OCI-LY7 (cell line): ENCODE data around the gene STIM2. TPM values are rescaled to one million over a fixed set of nuclear protein-coding genes. Genes with fewer than 3 reads are reported as not detected.

Experiments used
- BruUV-seq: library from RNA; stranded (reverse); fragments of 400-500 nt; replicated peaks from 2 replicates; lab custom pipeline; 2021; lab: Mats Ljungman, UMichigan
- CTCF ChIA-PET: fragments of 300-600 bp; sonication (Branson Sonifier 250); formaldehyde crosslinking; loops from one replicate; lab custom pipeline; 2022; ENCODE audit warnings: antibody characterized with exemption; ENCODE audit not compliant: unreplicated experiment; lab: Charles Lee
- POLR2A ChIA-PET: fragments of 300-600 bp; sonication (Branson Sonifier 250); formaldehyde crosslinking; loops from one replicate; lab custom pipeline; 2022; ENCODE audit warnings: antibody characterized with exemption; lab: Charles Lee
- DNase-seq: peaks from one replicate; pipeline ENCODE4 v3.0.0-alpha.2; 2015; ENCODE audit warnings: low spot score
- H2AFZ ChIP-seq: fragments of 200-600 bp; sonication (generic), shearing (Covaris generic); 2 replicates; pipeline ENCODE4 v1.6.1; 2014; ENCODE audit warnings: mild to moderate bottlenecking, antibody characterized with exemption, low read length, moderate library complexity
- H3K27ac ChIP-seq: fragments of 200-600 bp; sonication (generic); 2 replicates; pipeline ENCODE4 v1.5.1; 2014; ENCODE audit warnings: mixed run types, low read depth, mild to moderate bottlenecking, moderate library complexity, low read length, inconsistent platforms; ENCODE audit not compliant: poor library complexity, severe bottlenecking
- H3K36me3 ChIP-seq: fragments of 200-600 bp; sonication (generic); 2 replicates; pipeline ENCODE4 v1.6.1; 2014; ENCODE audit warnings: mild to moderate bottlenecking, antibody characterized with exemption, low read length, moderate library complexity, mixed read lengths; ENCODE audit not compliant: insufficient read depth
- H3K4me1 ChIP-seq: fragments of 200-600 bp; sonication (generic); 2 replicates; pipeline ENCODE4 v1.5.1; 2014; ENCODE audit warnings: mild to moderate bottlenecking, low read length; ENCODE audit not compliant: insufficient read depth, poor library complexity, severe bottlenecking
- H3K4me2 ChIP-seq: fragments of 200-600 bp; sonication (generic); 2 replicates; pipeline ENCODE4 v1.6.1; 2014; ENCODE audit warnings: mild to moderate bottlenecking, low read length
- H3K4me3 ChIP-seq: fragments of 200-600 bp; sonication (generic); 2 replicates; pipeline ENCODE4 v1.5.1; 2014; ENCODE audit warnings: mild to moderate bottlenecking, low read depth, low read length; ENCODE audit not compliant: poor library complexity, severe bottlenecking
- H3K79me2 ChIP-seq: fragments of 200-600 bp; sonication (generic); 2 replicates; pipeline ENCODE4 v1.6.1; 2016; ENCODE audit warnings: low read depth, mild to moderate bottlenecking, low read length, moderate library complexity, mixed read lengths; ENCODE audit not compliant: insufficient read depth
- H3K9me2 ChIP-seq: fragments of 200-600 bp; sonication (generic); 2 replicates; pipeline ENCODE4 v1.6.1; 2016; ENCODE audit warnings: mild to moderate bottlenecking, low read length, mixed read lengths; ENCODE audit not compliant: insufficient read depth
- H3K9me3 ChIP-seq: fragments of 200-600 bp; sonication (generic); 2 replicates; pipeline ENCODE4 v1.6.1; 2014; ENCODE audit warnings: mild to moderate bottlenecking, mixed run types, low read length, mixed read lengths
- H4K20me1 ChIP-seq: fragments of 200-600 bp; sonication (generic); 2 replicates; pipeline ENCODE4 v1.6.1; 2014; ENCODE audit warnings: mild to moderate bottlenecking, antibody characterized with exemption, low read length, moderate library complexity, mixed read lengths; ENCODE audit not compliant: insufficient read depth
- CTCF ChIP-seq: fragments of 200-600 bp; sonication (generic); conservative IDR thresholded peaks from 2 replicates; pipeline ENCODE4 v1.5.1; 2014; ENCODE audit warnings: mild to moderate bottlenecking, antibody characterized with exemption, low read length, moderate library complexity, mixed read lengths
- EZH2phosphoT487 ChIP-seq: fragments of 200-600 bp; sonication (generic); IDR thresholded peaks from 2 replicates; pipeline ENCODE4 v1.6.1; 2018; ENCODE audit warnings: low read depth, borderline replicate concordance, mild to moderate bottlenecking, mixed run types, antibody characterized with exemption, low read length, moderate library complexity, mixed read lengths
- intact Hi-C: fragments of 100-400 bp; cut with micrococcal nuclease; formaldehyde crosslinking; loops from one replicate; pipeline ENCODE4 v1.10.0; 2022; ENCODE audit not compliant: unreplicated experiment
- total RNA-seq, 2 experiments: library from RNA; depleted of rRNA in 1 of 2; stranded (reverse); fragments of >200 nt in 1 of 2; shearing (Covaris generic) in 1 of 2; gene quantifications; 2 replicates each; pipeline ENCODE4 v1.2.3, GENCODE V29; 2014 to 2022

Gene STIM2
- total RNA-seq, 2 experiments from 2014 or later, result 108 to 309 TPM

- CTCF ChIA-PET, result no interaction called here
- H3K4me2 ChIP-seq, result no peak overlapping the region
- no peak overlapping the region for H3K4me3 ChIP-seq
- H2AFZ ChIP-seq, result no peak overlapping the region
- POLR2A ChIA-PET, result interaction anchor here (0.7 kb wide), 1 partner anchor 9 kb away, joined by 3 read pairs; no protein-coding TSS in a partner anchor
- peaks cover 35% of the 10 kb centered on the region for H3K4me1 ChIP-seq
- no peak overlapping the region for H3K27ac ChIP-seq
- TF ChIP-seq CTCF (no peak), EZH2phosphoT487 (no peak)
- peaks cover 100% of the 10 kb centered on the region for H3K79me2 ChIP-seq
- H3K36me3 ChIP-seq, result peaks cover 93% of the 10 kb centered on the region
- intact Hi-C loops, result no loop called here
- H4K20me1 ChIP-seq, result no peaks in the 10 kb centered on the region
- no peaks in the 10 kb centered on the region for H3K9me2 ChIP-seq
- peaks cover 54% of the 10 kb centered on the region for H3K9me3 ChIP-seq
- no TSS peak for BruUV-seq
- no peak for DNase-seq
Observed at GRCh38 chr4:26877961-26878360, 17.3 kb downstream of the STIM2 start.

GRCh38 chr4:26878794-26879391 is 18.3 kb downstream of the STIM2 start:
- DNase-seq, result no peak
- Histone ChIP-seq H3K27ac (no peak overlapping the region), H3K36me3 (peaks cover 84% of the 10 kb centered on the region), H3K4me3 (no peak overlapping the region), H2AFZ (no peak overlapping the region), H3K9me2 (no peaks in the 10 kb centered on the region), H3K4me2 (no peak overlapping the region), H3K4me1 (peaks cover 35% of the 10 kb centered on the region), H4K20me1 (no peaks in the 10 kb centered on the region), H3K79me2 (peaks cover 100% of the 10 kb centered on the region), H3K9me3 (peaks cover 54% of the 10 kb centered on the region)
- BruUV-seq, result no TSS peak
- no peak for TF ChIP-seq EZH2phosphoT487
- TF ChIP-seq CTCF, result no peak
- ChIA-PET CTCF (no interaction called here), POLR2A (interaction anchor here (1.0 to 4.2 kb wide), 3 partner anchors 12 to 128 kb away, joined by 5 to 30 read pairs (median 25); no protein-coding TSS in a partner anchor)
- intact Hi-C loops, result no loop called here

DNA sequence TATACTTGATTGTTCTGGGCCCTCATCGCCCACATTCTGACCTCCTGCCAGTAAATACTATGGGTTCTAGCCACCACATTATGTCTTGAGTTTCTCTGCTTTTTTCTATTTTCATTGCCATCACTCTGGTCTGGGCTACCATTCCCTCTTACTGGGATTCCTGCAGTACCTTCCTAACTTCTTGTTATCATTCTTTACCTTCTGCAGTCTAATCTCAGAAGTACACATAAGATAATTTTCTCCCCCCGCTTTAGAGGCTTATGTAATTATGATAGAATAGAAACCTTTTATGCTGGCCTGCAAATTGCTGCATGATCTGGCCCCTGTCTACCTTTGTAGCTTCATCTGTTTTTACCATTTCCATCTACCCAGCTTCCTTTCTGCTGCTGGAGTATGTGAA is 19.2 kb downstream of the STIM2 start:
- peak overlapping the region; percentile 17 for H3K27ac ChIP-seq
- no peak overlapping the region for H3K4me3 ChIP-seq
- peaks cover 54% of the 10 kb centered on the region for H3K9me3 ChIP-seq
- intact Hi-C loops, result no loop called here
- peaks cover 74% of the 10 kb centered on the region for H3K36me3 ChIP-seq
- peaks cover 100% of the 10 kb centered on the region for H3K79me2 ChIP-seq
- ChIA-PET POLR2A (interaction anchor here (1.0 to 4.2 kb wide), 5 partner anchors 13 to 127 kb away, joined by 3 to 30 read pairs (median 5); no protein-coding TSS in a partner anchor), CTCF (no interaction called here)
- no peak overlapping the region for H2AFZ ChIP-seq
- no peak for DNase-seq
- TF ChIP-seq EZH2phosphoT487, result no peak
- TF ChIP-seq CTCF, result no peak
- BruUV-seq, result no TSS peak
- H3K4me1 ChIP-seq, result peaks cover 39% of the 10 kb centered on the region
- H3K9me2 ChIP-seq, result no peaks in the 10 kb centered on the region
- no peak overlapping the region for H3K4me2 ChIP-seq
- H4K20me1 ChIP-seq, result no peaks in the 10 kb centered on the region
